ENCODE results near the gene SEPTIN3.

SEPTIN3 gene

GRCh38 chr22:42016111-42016510, 46.9 kb downstream of the SEPTIN3 start:
- no peak for DNase-seq (ENCODE audit: low read depth)

GRCh38 chr22:42018224-42018623, 49.0 kb downstream of the SEPTIN3 start:
- DNase-seq (ENCODE audit: low read depth) = no peak
